Measurements from ENCODE around the gene JAM2.
A peak's percentile ranks its signal among the peaks of the same experiment; 100 is the strongest.

Gene JAM2, protein sequence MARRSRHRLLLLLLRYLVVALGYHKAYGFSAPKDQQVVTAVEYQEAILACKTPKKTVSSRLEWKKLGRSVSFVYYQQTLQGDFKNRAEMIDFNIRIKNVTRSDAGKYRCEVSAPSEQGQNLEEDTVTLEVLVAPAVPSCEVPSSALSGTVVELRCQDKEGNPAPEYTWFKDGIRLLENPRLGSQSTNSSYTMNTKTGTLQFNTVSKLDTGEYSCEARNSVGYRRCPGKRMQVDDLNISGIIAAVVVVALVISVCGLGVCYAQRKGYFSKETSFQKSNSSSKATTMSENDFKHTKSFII

DNA sequence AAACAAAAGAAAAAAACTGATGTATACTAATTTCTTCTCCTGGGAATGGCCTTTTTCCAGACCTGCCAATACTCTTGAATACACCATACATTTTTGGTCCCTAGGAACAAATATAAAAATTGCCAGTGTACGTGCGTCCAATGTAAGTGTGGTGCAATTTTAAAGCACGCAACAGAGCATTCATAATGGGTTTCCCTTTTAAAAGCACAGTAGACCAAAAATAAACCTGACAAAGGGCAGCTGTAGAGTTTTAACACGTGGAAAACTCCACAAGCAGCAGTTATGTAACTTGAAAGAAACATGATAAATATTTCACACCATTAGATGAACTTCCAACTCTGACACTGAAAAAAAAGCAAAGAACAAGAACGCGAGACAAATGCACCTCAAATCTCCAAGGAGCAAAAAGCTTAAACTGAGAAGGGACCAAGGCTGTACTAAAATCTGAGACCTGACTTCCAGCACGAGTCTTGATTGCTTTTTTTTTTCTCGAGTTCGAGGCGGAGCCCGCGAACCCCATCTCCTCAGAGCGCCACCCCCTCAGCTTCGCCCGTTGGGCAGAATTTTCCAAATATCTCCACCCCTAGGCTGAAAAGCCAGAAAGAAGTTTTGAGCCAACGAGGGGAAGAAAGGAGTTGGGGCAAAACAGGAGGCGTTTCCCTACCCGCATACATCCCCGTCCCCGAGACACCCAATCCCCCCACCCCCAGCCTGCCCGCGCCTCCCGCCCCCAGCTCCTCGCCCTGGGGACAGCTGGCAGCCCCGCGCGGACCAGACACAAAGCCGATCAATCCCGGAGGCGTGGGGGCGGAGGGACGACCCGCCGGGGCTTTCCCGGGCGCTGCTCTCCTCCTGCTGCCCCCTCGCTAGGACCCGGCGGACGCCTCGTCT lies at the start of gene JAM2:
Gene JAM2, plus strand, starts transcription at position 599 of the 891 bp plus-strand sequence. CDS start 564 bp downstream, outside the sequence.
- H3K9me3 ChIP-seq (ENCODE audit: low read length) = no peaks in the 10 kb centered on the region
- no peaks in the 10 kb centered on the region for H4K20me1 ChIP-seq (ENCODE audit: insufficient read depth, low read length)
- H3K36me3 ChIP-seq (ENCODE audit: insufficient read depth, low read length) = no peaks in the 10 kb centered on the region
- peaks cover 18% of the 10 kb centered on the region for H3K4me1 ChIP-seq (ENCODE audit: insufficient read depth, low read length, severe bottlenecking)
- H3K4me3 ChIP-seq (ENCODE audit: low read depth, low read length, poor library complexity, severe bottlenecking) = peak within 1 kb of the TSS; percentile 60
- H3K27me3 ChIP-seq (ENCODE audit: insufficient read depth, low read length) = no peaks in the 10 kb centered on the region; the same call in 1 of the 2 replicates
- peak within 1 kb of the TSS; percentile 40; the same call in 1 of the 2 replicates for H3K9ac ChIP-seq (ENCODE audit: low read length)
- no peak within 1 kb of the TSS for H3K27ac ChIP-seq (ENCODE audit: low read depth, low read length, poor library complexity, severe bottlenecking)
- H3F3A ChIP-seq (ENCODE audit: insufficient read depth, low read length) = no peaks in the 10 kb centered on the region
- no peaks in the 10 kb centered on the region for H3K79me2 ChIP-seq (ENCODE audit: insufficient read depth, low read length)
- no peaks in the 10 kb centered on the region for H3K9me2 ChIP-seq (ENCODE audit: low read depth, low read length)
- peak within 1 kb of the TSS; percentile 88 for H3K4me2 ChIP-seq (ENCODE audit: low read length)
- no peak within 1 kb of the TSS for H2AFZ ChIP-seq (ENCODE audit: low read length)
- TF ChIP-seq, protein P1, sequence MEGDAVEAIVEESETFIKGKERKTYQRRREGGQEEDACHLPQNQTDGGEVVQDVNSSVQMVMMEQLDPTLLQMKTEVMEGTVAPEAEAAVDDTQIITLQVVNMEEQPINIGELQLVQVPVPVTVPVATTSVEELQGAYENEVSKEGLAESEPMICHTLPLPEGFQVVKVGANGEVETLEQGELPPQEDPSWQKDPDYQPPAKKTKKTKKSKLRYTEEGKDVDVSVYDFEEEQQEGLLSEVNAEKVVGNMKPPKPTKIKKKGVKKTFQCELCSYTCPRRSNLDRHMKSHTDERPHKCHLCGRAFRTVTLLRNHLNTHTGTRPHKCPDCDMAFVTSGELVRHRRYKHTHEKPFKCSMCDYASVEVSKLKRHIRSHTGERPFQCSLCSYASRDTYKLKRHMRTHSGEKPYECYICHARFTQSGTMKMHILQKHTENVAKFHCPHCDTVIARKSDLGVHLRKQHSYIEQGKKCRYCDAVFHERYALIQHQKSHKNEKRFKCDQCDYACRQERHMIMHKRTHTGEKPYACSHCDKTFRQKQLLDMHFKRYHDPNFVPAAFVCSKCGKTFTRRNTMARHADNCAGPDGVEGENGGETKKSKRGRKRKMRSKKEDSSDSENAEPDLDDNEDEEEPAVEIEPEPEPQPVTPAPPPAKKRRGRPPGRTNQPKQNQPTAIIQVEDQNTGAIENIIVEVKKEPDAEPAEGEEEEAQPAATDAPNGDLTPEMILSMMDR (IDR thresholded peaks at IDR 0.05; ENCODE audit: low read length) = no peak
- TF ChIP-seq EZH2 (IDR thresholded peaks at IDR 0.05; ENCODE audit: borderline replicate concordance, low read length) = no peak

DNA sequence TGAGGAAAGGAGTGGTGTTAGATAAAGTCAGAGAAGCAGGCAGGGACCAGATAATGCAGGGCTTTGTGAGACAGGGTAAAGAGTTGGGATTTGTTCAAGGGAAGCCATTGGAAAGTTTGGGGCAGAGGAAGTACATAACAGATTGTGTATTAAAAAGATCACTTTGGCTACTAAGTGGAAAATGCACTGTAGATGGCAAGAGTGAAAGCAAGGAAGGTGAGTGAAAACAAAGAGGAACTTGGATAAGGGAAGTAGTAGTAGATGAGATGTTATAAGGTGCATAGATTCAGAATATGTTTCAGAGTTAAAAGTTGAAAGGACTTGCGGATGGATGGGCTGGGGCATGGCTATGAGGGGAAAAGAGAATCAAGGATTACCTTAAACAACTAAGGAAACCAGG lies 49.2 kb upstream of the JAM2 start:
- H3K36me3 ChIP-seq (ENCODE audit: insufficient read depth, low read length) = peaks cover 74% of the 10 kb centered on the region
- no peak overlapping the region for H2AFZ ChIP-seq (ENCODE audit: low read length)
- H3K9ac ChIP-seq (ENCODE audit: low read length) = no peak overlapping the region
- H3K27ac ChIP-seq (ENCODE audit: low read depth, low read length, poor library complexity, severe bottlenecking) = no peak overlapping the region
- no peaks in the 10 kb centered on the region for H4K20me1 ChIP-seq (ENCODE audit: insufficient read depth, low read length)
- TF ChIP-seq, protein P1 (IDR thresholded peaks at IDR 0.05; ENCODE audit: low read length) = no peak
- TF ChIP-seq EZH2 (IDR thresholded peaks at IDR 0.05; ENCODE audit: borderline replicate concordance, low read length) = no peak
- no peak overlapping the region for H3K4me3 ChIP-seq (ENCODE audit: low read depth, low read length, poor library complexity, severe bottlenecking)
- H3F3A ChIP-seq (ENCODE audit: insufficient read depth, low read length) = no peaks in the 10 kb centered on the region
- H3K9me3 ChIP-seq (ENCODE audit: low read length) = no peaks in the 10 kb centered on the region
- no peak overlapping the region for H3K4me2 ChIP-seq (ENCODE audit: low read length)
- H3K9me2 ChIP-seq (ENCODE audit: low read depth, low read length) = no peaks in the 10 kb centered on the region
- H3K4me1 ChIP-seq (ENCODE audit: insufficient read depth, low read length, severe bottlenecking) = no peaks in the 10 kb centered on the region
- no peaks in the 10 kb centered on the region for H3K79me2 ChIP-seq (ENCODE audit: insufficient read depth, low read length)
- no peaks in the 10 kb centered on the region for H3K27me3 ChIP-seq (ENCODE audit: insufficient read depth, low read length)

DNA sequence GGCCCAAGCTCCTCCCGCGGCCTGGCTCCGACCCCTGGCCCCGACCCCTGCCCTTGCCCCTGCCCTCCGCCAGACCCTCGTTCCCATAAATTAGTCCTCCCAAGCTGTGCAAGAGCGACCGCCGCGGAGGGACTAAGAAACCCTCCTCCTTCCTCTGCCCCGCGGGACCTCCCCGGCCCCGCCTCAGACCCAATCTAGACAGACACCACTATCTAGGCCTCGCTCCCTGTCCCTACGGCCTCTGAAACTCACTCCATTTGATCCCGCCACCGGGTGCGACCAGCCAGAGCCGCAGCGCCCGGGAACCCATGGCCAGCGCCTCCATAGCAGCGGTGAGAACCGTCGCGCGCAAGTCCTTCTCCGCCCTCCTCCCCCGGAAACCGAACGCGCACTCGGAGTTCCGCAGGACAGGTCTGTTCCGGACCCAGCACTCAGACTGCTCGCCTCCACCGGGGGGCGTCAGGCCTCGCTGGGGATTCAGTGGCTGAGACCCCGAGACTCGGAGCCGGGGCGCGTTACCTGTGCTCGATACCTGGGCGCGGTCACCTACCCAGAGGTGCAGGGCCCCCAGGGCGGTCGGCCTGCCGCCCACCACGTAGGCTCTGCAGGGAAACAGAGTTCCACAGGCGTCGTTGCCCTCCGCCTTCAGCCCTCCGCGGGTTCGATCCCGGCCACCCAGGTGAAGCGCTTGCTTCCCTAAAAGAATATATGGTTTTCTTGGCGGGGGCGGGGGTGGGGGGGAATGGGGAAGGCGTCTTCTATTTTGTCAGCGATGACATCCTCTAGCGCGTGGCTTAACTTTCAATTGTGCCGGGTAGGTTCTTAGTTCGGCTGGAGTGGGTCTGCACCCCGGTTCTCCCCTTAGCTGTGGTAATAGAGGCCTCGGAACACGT lies 31.7 kb upstream of the JAM2 start, which contains the start of gene MRPL39:
Gene MRPL39, minus strand, starts transcription at position 331 of the 893 bp plus-strand sequence. Its CDS starts 6 bp downstream, at position 325.
- Histone ChIP-seq H3K4me3 (ENCODE audit: low read depth, low read length, poor library complexity, severe bottlenecking) (peak within 1 kb of the TSS; percentile 92), H3K27ac (ENCODE audit: low read depth, low read length, poor library complexity, severe bottlenecking) (peak within 1 kb of the TSS; percentile 55), H4K20me1 (ENCODE audit: insufficient read depth, low read length) (no peaks in the 10 kb centered on the region), H3K36me3 (ENCODE audit: insufficient read depth, low read length) (peaks cover 30% of the 10 kb centered on the region), H3F3A (ENCODE audit: insufficient read depth, low read length) (no peaks in the 10 kb centered on the region), H3K9ac (ENCODE audit: low read length) (peak within 1 kb of the TSS; percentile 90), H3K4me2 (ENCODE audit: low read length) (peak within 1 kb of the TSS; percentile 89), H3K4me1 (ENCODE audit: insufficient read depth, low read length, severe bottlenecking) (peaks cover 25% of the 10 kb centered on the region), H3K9me3 (ENCODE audit: low read length) (no peaks in the 10 kb centered on the region), H3K27me3 (ENCODE audit: insufficient read depth, low read length) (no peaks in the 10 kb centered on the region), H3K79me2 (ENCODE audit: insufficient read depth, low read length) (peaks cover 8% of the 10 kb centered on the region), H3K9me2 (ENCODE audit: low read depth, low read length) (no peaks in the 10 kb centered on the region), H2AFZ (ENCODE audit: low read length) (peak within 1 kb of the TSS; percentile 96)
- TF ChIP-seq, protein P1 (IDR thresholded peaks at IDR 0.05; ENCODE audit: low read length) = peak; percentile 75
- TF ChIP-seq EZH2 (IDR thresholded peaks at IDR 0.05; ENCODE audit: borderline replicate concordance, low read length) = no peak

Measured in OCI-LY1 (cell line).